Stimulated activated CD8-positive, alpha-beta memory T cell treated with anti-CD3 and anti-CD28 coated beads, Interleukin-12 subunit alpha, Interleukin-12 subunit beta, amount 100 ng/mL, for 4 hours (primary cell): ENCODE measurements around the gene XPNPEP3.
"Not testable (repeated sequence)": the region's sequence is repeated elsewhere in the genome, so short reads cannot be mapped to it uniquely, and the experiment has no call there.

ENCODE experiments used
- DNase-seq: peaks from one replicate; pipeline ENCODE4 v3.0.0-alpha.2; 2020; ENCODE audit warnings: low read depth

XPNPEP3 gene

DNA sequence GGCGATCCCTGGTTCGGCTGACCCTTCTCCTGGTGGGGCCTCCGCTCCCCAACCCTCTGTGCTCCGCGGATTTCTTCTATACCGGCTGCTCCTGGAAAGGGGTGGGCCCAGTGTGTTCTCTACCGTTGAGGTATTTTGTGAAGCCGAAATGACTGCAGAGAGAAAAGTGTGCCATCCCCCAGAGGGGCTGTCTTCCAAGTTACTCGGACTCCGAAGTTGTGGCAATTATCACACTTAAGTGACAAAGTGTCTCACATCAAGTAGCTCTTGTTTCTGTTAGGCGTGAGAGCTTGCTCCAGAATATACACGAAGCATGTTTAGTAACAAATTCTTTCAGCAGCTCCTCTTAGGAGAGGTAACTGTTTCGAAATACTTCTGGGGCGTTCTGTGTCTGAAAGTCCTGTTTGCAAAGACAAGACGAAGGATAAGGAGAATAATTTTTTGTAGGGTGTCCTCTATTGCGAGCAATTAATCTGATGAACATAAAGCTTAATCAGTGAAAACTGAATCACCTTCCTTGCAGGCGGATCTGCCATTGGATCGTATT is 434 bp downstream of the XPNPEP3 start:
- no peak for DNase-seq

GRCh38 chr22:40862013-40862412 is 5.1 kb downstream of the XPNPEP3 start, which contains the start of gene DNAJB7:
TSS of gene DNAJB7 (minus strand) at chr22:40862113. CDS start at chr22:40861994, 119 bp downstream.
- DNase-seq = no peak

DNA sequence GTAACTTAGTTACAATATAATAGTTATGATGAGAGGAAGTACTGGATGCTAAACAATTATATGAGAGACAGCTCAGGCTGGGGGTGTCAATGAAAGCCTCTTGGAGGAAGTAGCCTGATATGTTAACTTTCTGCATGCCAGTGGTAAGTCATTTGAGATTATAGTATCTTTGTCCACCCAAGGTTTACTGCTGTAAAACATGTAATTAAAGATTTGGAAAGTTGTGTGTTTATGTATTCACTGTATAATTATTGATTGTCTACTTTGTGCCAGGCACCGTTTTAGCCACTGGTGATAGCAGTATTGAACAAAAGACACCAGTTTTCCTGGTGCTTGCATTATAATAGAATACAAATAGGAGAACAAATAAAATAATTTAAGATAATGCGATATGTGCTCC is 5.6 kb downstream of the XPNPEP3 start:
- DNase-seq = no peak

DNA sequence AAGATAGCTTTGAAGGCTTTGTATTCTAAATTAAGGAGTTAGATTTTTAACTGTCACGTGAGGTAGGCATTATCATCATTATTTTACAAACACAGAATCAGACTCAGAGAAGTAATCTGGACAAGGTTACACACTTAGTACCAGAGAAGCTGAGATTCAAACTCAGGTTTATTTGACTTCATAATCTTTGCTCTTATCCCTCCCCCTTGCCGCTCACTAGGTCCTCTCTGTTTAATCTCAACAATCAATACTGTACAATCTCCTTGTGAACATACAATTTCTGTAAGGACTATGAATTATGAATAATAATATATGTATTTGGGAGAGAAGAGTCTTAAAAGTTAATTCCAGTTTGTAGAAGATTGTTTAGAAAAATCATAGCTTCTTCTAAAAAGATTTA is 10.2 kb downstream of the XPNPEP3 start:
- no peak for DNase-seq

- DNase-seq = not testable (repeated sequence)
These were observed 11.4 kb downstream of the XPNPEP3 start for GRCh38 chr22:40868379-40868778.

GRCh38 chr22:40874016-40874415 is 17.1 kb downstream of the XPNPEP3 start:
- DNase-seq = no peak

DNA sequence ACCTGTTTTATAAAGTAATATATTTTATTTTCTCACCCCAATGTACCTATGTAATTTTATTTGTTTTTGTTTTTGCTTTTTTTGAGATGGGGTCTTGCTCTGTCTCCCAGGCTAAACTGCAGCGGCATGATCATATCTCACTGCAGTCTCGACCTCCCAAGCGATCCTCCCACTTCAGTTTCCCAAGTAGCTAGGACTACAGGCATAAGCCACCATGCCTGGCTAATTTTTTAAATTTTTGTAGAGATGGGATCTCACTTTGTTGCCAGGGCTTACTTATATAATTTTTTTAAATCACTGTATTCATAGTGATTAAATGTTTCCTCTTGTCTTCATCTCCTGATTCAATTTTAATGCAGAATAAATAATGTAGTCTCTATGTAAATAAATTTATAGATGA is 18.2 kb downstream of the XPNPEP3 start:
- no peak for DNase-seq

DNA sequence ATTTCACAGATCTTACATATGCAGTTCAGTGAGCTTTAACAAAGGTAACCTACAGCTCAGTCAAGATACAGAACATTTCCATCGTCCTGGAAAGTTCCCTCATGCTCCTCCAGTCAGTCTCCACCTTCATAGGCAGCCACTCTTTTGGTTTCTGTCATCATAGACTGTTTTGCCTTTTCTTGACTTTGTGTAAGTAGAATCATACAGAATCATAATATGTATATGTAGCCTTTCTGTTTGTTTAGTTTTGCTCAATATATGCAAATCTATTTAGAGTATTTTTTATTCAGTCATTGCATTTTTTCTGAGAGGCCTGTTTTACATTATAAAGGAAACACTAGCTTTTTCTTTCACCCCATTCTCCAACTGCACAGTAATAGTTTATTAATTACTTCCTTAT is 20.0 kb downstream of the XPNPEP3 start:
- no peak for DNase-seq

- DNase-seq = no peak
These were observed 20.5 kb downstream of the XPNPEP3 start for GRCh38 chr22:40877488-40877887.

GRCh38 chr22:40878922-40879321 is 22.0 kb downstream of the XPNPEP3 start:
- no peak for DNase-seq

GRCh38 chr22:40889116-40889515 is 32.2 kb downstream of the XPNPEP3 start:
- no peak for DNase-seq

DNA sequence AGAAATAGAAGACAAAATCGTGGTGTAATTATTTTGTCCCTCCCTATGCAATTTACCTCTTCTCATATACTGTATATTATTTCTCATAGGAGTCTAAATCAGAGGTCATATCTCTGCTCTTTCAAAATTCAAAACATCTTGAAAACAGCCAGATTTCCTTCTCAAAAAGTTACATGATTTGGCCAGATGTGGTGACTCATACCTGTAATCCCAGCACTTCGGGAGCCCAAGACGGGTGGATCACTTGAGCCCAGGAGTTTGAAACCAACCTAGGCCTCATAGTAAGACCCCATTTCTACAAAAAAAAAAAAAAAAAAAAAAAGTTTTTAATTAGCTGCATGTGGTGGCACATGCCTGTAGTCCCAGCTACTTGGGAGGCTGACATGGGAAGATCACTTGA is 33.9 kb downstream of the XPNPEP3 start:
- DNase-seq = no peak

- no peak for DNase-seq
These were observed 37.5 kb downstream of the XPNPEP3 start for GRCh38 chr22:40894417-40894816.

DNA sequence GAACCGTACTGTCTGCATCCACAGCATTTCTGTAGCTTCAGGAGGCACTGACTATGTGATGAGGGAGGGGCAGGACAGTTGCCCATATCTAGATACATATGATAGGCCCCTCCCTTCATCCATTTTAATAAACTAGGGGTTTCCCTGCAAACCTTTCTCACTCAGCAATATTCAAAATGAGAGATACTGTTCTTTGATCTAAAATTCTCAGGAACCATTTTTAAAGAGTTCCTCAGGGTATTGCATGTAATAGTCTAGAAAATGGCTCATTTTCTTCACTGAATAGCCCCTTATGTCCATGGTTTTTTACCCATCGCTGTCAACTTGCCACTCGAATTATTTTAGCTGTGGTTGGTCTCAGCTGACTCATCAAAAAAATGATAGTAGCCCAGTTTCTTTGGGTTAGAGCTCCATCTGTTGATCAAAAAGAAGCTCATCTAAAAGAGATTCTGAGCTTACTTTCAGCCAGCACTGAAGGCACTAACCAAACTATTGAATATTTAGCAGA is 42.0 kb downstream of the XPNPEP3 start:
- no peak for DNase-seq

GRCh38 chr22:40904101-40904500 is 47.2 kb downstream of the XPNPEP3 start:
- no peak for DNase-seq

GRCh38 chr22:40908895-40909294 is 51.9 kb downstream of the XPNPEP3 start:
- DNase-seq = no peak

DNA sequence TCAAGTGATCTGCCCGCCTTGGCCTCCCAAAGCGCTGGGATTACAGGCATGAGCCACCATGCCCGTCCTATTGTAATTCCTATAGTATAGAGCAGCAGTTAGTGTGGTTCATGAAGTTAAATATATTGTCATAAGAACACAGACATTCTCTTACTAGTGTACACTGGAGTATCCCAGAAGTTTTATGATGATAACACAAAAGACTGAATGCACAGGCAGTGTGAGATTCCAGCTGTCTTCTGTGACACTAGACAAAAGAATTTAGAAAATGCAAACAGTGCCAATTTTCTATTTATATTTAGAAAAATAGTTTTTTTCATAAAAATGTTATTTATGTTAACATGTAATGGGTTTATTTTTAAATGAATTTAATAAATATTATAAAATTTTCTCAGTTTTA is 54.8 kb downstream of the XPNPEP3 start:
- DNase-seq = no peak

- not testable (repeated sequence) for DNase-seq
These were observed 56.0 kb downstream of the XPNPEP3 start for GRCh38 chr22:40912987-40913386.

- no peak for DNase-seq
These were observed 62.5 kb downstream of the XPNPEP3 start for GRCh38 chr22:40919446-40919845.

GRCh38 chr22:40920526-40920925 is 63.6 kb downstream of the XPNPEP3 start:
- DNase-seq = no peak

DNA sequence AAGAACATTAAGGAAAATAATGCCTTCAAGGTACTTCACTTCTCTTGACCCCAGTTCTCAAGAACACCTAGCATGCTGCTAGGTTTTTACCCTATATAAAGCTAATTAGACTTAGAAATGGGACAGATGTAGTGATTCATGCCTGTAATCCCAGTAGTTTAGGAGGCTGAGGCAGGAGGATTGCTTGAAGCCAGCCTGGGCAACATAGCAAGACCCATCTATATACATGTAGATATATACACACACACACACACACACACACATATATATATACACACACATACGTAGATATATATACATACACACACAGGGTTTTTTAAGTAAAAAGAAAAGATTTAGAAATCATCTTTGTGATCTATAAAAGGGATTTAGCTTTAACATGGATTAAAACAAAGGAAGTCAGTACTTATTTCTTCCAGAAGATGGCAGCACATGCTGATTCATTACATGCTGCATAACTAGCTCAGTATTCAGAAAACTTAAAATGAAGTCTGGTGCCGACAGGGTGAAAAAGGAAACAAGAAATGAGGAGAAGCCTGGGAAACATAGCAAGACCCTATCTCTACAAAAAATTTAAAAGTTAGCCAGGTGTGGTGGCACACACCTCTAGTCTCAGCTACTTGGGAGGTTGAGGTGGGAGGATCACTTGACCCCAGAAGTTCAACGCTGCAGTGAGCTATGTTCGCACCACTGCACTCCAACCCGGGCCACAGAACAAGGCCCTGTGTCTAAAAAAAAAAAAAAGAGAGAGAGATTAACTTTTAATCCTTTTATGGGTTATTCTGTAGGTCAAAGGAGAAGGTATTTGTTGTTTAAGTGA is 65.7 kb downstream of the XPNPEP3 start:
- no peak for DNase-seq

DNA sequence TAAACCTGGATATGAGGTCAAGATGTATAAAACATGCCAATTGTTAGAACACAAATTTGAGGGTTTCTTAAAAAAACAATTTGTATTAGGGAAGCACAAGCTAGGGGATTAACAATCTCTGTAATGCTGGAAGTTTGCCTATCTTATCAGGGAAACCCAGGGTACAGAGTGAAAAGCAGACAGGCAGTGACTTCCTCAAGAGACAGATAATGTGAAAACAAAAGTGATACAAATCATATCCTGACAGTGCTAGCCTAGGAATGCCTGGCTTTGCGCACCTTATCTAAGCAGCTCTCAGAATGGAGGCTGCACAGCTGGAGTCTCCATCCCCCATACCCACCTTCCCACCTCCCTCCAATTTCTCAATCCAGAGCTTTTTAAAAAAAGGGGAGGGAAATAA is 71.7 kb downstream of the XPNPEP3 start:
- no peak for DNase-seq

GRCh38 chr22:40932396-40932795 is 75.4 kb downstream of the XPNPEP3 start:
- DNase-seq = no peak

- DNase-seq = no peak
These were observed 82.3 kb downstream of the XPNPEP3 start for GRCh38 chr22:40939202-40939601.
